ENCODE measurements around the gene TTC24. TPM values are rescaled to one million over a fixed set of nuclear protein-coding genes. Genes with fewer than 3 reads are reported as not detected.
A peak's percentile ranks its signal among the peaks of the same experiment; 100 is the strongest.

The TTC24 gene
- total RNA-seq, 4 donors from 2014 or later: not detected

- Histone ChIP-seq H3K27ac (no peak overlapping the region), H3K4me1 (peaks cover 0 to 21% (median 7%) of the 10 kb centered on the region in 4 donors), H3K36me3 (no peaks in the 10 kb centered on the region), H3K27me3 (no peaks in the 10 kb centered on the region), H3K9me3 (no peaks in the 10 kb centered on the region), H3K4me3 (no peak overlapping the region)
- TF ChIP-seq CTCF (IDR thresholded peaks at IDR 0.05): no peak
- TF ChIP-seq POLR2A (IDR thresholded peaks at IDR 0.05): no peak
- DNase-seq: no peak
Observed at GRCh38 chr1:156574039-156574633, 5.4 kb upstream of the TTC24 start.

DNA sequence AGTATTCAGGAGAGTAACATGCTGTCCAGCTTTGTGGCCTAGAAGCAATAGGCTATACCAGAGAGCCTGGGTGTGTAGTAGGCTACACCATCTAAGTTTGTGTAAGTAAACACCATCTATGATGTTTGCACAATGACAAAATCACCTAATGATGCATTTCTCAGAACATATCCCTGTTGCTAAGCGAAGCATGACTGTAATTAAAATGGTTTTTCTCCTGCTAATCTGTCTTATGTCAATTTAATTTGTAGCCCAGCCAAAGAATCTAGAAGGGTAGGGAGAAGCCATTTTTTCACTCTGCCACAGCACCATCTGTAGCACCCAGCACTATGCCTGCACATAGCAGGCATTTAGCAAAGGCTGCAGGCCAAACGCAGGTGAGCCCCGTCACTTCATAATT, 2.0 kb upstream of the TTC24 start:
- Histone ChIP-seq H3K9me3 (no peaks in the 10 kb centered on the region), H3K27me3 (no peaks in the 10 kb centered on the region), H3K36me3 (no peaks in the 10 kb centered on the region), H3K4me3 (no peak overlapping the region), H3K27ac (no peak overlapping the region), H3K4me1 (peaks cover 0 to 2% (median 0%) of the 10 kb centered on the region in 4 donors)
- no peak for DNase-seq
- no peak for TF ChIP-seq POLR2A (IDR thresholded peaks at IDR 0.05)
- TF ChIP-seq CTCF (IDR thresholded peaks at IDR 0.05): no peak

- TF ChIP-seq POLR2A (IDR thresholded peaks at IDR 0.05) (no peak), CTCF (IDR thresholded peaks at IDR 0.05) (no peak)
- Histone ChIP-seq H3K4me1 (no peaks in the 10 kb centered on the region), H3K27ac (no peak overlapping the region), H3K27me3 (no peaks in the 10 kb centered on the region), H3K9me3 (no peaks in the 10 kb centered on the region), H3K36me3 (no peaks in the 10 kb centered on the region), H3K4me3 (no peak overlapping the region)
- DNase-seq: no peak
Observed at GRCh38 chr1:156578055-156578454, 1.5 kb upstream of the TTC24 start.

- peaks cover 0 to 3% (median 0%) of the 10 kb centered on the region in 4 donors for H3K4me1 ChIP-seq
- TF ChIP-seq POLR2A (IDR thresholded peaks at IDR 0.05) (no peak), CTCF (IDR thresholded peaks at IDR 0.05) (no peak)
- H3K36me3 ChIP-seq: no peaks in the 10 kb centered on the region
- H3K27ac ChIP-seq: peak overlapping the region in 1 of 4 donors; percentile 58
- no peaks in the 10 kb centered on the region for H3K9me3 ChIP-seq
- no peaks in the 10 kb centered on the region for H3K27me3 ChIP-seq
- DNase-seq: peak in 2 of 3 donors; percentile 51 to 67
- peak overlapping the region in 3 of 4 donors; percentile 8 to 21 (median 16) for H3K4me3 ChIP-seq
Observed at GRCh38 chr1:156581661-156582387, 2.3 kb downstream of the TTC24 start.

- Histone ChIP-seq H3K9me3 (no peaks in the 10 kb centered on the region), H3K36me3 (no peaks in the 10 kb centered on the region), H3K27ac (peak overlapping the region in 1 of 4 donors; percentile 58), H3K4me1 (peaks cover 0 to 3% (median 0%) of the 10 kb centered on the region in 4 donors), H3K27me3 (no peaks in the 10 kb centered on the region), H3K4me3 (peak overlapping the region in 2 of 4 donors; percentile 8 to 16)
- no peak for DNase-seq
- TF ChIP-seq CTCF (IDR thresholded peaks at IDR 0.05) (no peak), POLR2A (IDR thresholded peaks at IDR 0.05) (no peak)
Observed at GRCh38 chr1:156582388-156583017, 3.0 kb downstream of the TTC24 start.
